Ishikawa (cell line): ENCODE data around the gene LMOD2.

ENCODE experiments used
- CEBPB ChIP-seq: IDR thresholded peaks from 2 replicates; pipeline ENCODE4 v1.6.1; 2012
- EGR1 ChIP-seq: IDR thresholded peaks from 2 replicates; pipeline ENCODE4 v1.6.1; 2012
- EP300 ChIP-seq: IDR thresholded peaks from 2 replicates; pipeline ENCODE4 v1.6.1; 2012; ENCODE audit warnings: borderline replicate concordance
- FOXM1 ChIP-seq: IDR thresholded peaks from 2 replicates; pipeline ENCODE4 v1.6.1; 2012; ENCODE audit warnings: low read depth, borderline replicate concordance
- MAX ChIP-seq: IDR thresholded peaks from 2 replicates; pipeline ENCODE4 v1.6.1; 2012
- RAD21 ChIP-seq: IDR thresholded peaks from 2 replicates; pipeline ENCODE4 v1.6.1; 2012; ENCODE audit warnings: low read depth
- REST ChIP-seq: IDR thresholded peaks from 2 replicates; pipeline ENCODE4 v1.6.1; 2012; ENCODE audit warnings: low read depth, mild to moderate bottlenecking
- YY1 ChIP-seq: IDR thresholded peaks from 2 replicates; pipeline ENCODE4 v1.6.1; 2012; ENCODE audit warnings: low read depth
- ZBTB7A ChIP-seq: IDR thresholded peaks from 2 replicates; pipeline ENCODE4 v1.6.1; 2012; ENCODE audit warnings: low read depth

- no peak for TF ChIP-seq MAX
- TF ChIP-seq FOXM1, result no peak
- TF ChIP-seq EGR1, result no peak
- no peak for TF ChIP-seq REST
- TF ChIP-seq EP300, result no peak
- no peak for TF ChIP-seq RAD21
- TF ChIP-seq ZBTB7A, result no peak
- TF ChIP-seq CEBPB, result no peak
- TF ChIP-seq YY1, result no peak
These were observed 23.9 kb downstream of the LMOD2 start for GRCh38 chr7:123679614-123680013.
